ENCODE results near the gene CLDN9. TPM values are rescaled to one million over a fixed set of nuclear protein-coding genes. Genes with fewer than 3 reads are reported as not detected.

Gene CLDN9, protein sequence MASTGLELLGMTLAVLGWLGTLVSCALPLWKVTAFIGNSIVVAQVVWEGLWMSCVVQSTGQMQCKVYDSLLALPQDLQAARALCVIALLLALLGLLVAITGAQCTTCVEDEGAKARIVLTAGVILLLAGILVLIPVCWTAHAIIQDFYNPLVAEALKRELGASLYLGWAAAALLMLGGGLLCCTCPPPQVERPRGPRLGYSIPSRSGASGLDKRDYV
- not detected in 2 replicates for total RNA-seq (2014; rRNA removed; shearing (Covaris generic))

DNA sequence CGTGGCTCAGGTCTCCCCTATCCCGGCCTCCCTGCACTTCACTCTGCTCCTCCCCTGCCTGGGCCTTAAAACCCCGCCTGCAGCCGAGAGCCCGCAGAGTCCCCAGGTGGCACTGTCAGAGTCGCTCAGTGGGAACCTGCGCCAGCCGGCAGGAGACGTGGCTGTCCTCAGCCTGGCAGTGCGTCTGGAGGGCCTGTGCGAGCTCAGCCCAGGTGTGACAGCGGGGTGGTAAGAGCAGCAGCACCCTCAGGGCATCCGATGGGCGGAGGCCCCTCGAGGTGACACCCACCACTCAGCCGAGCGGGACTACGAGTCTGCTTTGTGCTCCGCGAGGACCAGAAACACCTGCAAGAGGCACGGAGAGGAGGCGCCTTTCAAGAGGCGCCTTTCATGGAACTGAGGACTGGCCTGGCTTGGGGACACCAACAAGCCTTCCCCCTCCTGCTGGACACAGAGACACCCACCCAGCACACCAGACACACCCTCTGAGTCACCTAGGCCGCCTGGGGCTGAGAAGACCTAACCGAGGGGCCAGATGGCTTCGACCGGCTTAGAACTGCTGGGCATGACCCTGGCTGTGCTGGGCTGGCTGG, at the start of gene CLDN9:
Gene CLDN9 (plus strand): TSS at position 96 of the 593 bp plus-strand sequence. CDS start 440 bp downstream, at position 536.
- DNase-seq (ENCODE audit: low spot score): peak; percentile 39
- in situ Hi-C loops (cut with HindIII; ENCODE audit: low sequenced_read_pairs): no loop called here

DNA sequence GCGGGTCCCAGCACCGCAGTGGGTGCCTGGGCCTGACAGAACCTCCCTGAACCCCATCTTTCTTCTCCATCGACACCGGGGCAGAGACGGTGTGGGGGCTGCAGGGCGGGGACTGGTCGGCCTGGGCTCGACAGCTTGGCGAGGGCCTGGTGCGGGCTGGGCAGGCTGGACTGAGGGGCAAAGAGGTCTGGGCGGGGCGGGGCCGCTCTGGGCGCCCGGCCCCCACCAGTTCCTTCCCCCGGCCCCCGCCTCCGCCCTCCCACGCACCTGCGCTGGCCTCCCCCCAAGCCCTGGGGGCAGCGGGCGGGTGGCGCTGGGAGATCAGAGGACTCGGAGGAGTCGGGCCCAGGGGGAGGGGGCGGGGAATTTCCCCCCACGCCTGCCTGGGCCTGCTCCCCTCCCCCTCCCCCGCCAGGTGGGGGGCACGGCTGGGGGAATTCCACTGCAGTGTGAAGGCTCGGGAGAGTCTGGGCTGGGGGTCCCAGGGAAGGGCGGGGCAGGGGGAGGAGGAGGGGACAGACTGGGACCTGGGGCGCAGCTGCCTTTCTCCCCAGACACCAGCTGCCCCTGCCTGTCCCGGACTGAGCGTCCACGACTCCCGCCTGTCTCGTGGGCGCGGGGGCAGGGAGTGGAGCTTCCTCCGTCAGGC, 49.5 kb upstream of the CLDN9 start:
- in situ Hi-C loops (cut with HindIII; ENCODE audit: low sequenced_read_pairs): no loop called here
- no peak for DNase-seq (ENCODE audit: low spot score)

- in situ Hi-C loops (cut with HindIII; ENCODE audit: low sequenced_read_pairs): no loop called here
- peak; percentile 54 for DNase-seq (ENCODE audit: low spot score)
Observed at GRCh38 chr16:2963723-2964474, 48.8 kb upstream of the CLDN9 start, which contains the start of gene KREMEN2. Gene KREMEN2, plus strand, starts transcription at chr16:2964275. Its CDS starts 246 bp downstream, at chr16:2964521.

GRCh38 chr16:2964475-2965336, 48.0 kb upstream of the CLDN9 start:
- peak; percentile 47 for DNase-seq (ENCODE audit: low spot score)

DNA sequence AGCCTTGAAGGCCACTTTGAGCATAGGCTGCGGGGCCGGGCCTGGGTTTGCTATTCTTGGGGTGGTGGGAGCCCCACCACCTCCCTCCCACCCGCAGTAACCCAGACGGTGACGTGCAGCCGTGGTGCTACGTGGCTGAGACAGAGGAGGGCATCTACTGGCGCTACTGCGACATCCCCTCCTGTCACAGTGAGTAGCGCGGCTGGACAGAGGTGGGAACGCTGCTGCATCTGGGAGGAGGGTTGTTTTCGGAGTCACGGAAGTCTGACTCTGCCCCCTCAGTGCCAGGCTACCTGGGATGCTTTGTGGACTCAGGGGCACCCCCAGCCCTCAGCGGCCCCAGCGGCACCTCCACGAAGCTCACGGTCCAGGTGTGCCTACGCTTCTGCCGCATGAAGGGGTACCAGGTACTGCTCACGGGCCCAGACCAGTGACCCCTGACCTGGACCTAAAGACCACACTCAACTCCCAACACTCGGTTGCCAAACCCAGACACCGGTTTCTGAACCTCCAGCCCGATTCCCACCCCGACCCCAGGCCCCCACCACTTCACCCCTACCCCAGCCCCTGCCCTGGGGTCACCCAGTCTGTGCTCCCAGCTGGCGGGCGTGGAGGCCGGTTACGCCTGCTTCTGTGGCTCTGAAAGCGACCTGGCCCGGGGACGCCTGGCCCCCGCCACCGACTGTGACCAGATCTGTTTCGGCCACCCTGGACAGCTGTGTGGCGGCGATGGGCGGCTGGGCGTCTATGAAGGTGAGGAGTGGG, 46.5 kb upstream of the CLDN9 start:
- no peak for DNase-seq (ENCODE audit: low spot score)
- in situ Hi-C loops (cut with HindIII; ENCODE audit: low sequenced_read_pairs): no loop called here

More at GRCh38 chr16:2964475-2965336, 48.0 kb upstream of the CLDN9 start:
- in situ Hi-C loops (cut with HindIII; ENCODE audit: low sequenced_read_pairs): no loop called here

GRCh38 chr16:2966808-2967191, 45.9 kb upstream of the CLDN9 start:
- in situ Hi-C loops (cut with HindIII; ENCODE audit: low sequenced_read_pairs): no loop called here

DNA sequence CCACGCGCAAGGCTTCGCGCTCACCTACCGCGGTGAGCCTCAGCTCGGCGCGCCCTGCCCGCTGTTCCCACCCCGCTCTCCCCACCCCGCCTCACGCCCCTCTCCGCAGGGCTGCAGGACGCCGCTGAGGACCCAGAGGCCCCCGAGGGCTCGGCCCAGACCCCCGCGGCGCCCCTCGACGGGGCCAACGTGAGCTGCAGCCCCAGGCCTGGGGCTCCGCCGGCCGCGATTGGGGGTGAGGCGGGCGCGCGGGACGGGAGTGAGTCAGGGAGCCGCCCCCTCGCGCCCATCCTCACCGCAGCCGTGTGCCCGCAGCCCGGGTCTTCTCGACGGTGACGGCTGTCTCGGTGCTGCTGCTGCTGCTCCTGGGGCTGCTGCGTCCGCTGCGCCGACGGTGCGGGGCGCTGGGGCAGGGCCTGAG, 45.5 kb upstream of the CLDN9 start:
- in situ Hi-C loops (cut with HindIII; ENCODE audit: low sequenced_read_pairs): no loop called here
- DNase-seq (ENCODE audit: low spot score): no peak

More at GRCh38 chr16:2966808-2967191, 45.9 kb upstream of the CLDN9 start:
- DNase-seq (ENCODE audit: low spot score): no peak

- DNase-seq (ENCODE audit: low spot score): no peak
- in situ Hi-C loops (cut with HindIII; ENCODE audit: low sequenced_read_pairs): no loop called here
Observed at GRCh38 chr16:2967721-2968161, 45.0 kb upstream of the CLDN9 start.

GRCh38 chr16:2968368-2968737, 44.4 kb upstream of the CLDN9 start:
- in situ Hi-C loops (cut with HindIII; ENCODE audit: low sequenced_read_pairs): no loop called here
- DNase-seq (ENCODE audit: low spot score): no peak

DNA sequence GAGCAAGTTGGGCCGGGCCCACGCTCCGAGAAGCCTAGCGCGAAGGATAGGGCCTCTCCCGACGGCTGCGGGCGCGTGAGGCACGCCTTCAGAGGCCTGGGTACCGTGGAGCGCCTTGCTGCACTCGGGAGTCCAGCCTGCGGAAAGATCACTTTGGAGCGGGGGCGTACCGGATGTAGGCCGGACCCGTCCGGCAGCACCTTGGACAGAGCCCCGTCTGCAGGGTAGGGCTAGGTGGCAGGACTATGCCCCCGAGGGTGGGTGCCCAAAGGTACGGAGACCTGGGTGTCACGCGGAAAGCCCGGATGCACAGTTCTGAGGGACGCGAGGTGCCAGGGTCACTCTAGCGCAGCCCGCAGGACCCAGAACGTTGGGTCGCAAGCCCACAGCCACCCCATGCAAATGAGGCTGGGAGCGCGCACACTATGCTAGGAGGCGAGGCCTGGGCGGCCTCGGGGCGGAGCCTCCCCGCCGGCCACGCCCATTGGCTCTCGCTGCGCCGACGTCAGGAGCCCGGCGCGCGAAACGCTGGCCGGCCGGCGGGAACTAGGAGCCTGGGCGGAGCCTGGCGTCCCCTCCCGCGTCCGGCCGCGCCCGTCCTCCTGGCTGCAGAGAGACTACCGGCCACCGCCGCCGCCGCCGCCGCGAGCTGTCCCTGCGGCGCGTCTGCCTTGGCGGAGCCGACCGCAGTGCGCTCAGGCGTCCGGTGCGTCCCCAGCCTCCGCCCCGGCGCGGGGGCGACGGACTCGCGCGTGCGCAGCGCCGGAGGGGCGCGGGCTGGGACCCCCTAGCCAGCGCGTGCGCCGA, 43.8 kb upstream of the CLDN9 start, which contains the start of gene PAQR4:
Gene PAQR4 (plus strand): TSS at position 611 of the 807 bp plus-strand sequence. CDS start 327 bp downstream, outside the sequence.
- in situ Hi-C loops (cut with HindIII; ENCODE audit: low sequenced_read_pairs): no loop called here

GRCh38 chr16:2969545-2970521, 42.9 kb upstream of the CLDN9 start:
- DNase-seq (ENCODE audit: low spot score): no peak

More for the DNA sequence above, 43.8 kb upstream of the CLDN9 start, which contains the start of gene PAQR4:
- DNase-seq (ENCODE audit: low spot score): peak; percentile 87

GRCh38 chr16:2970563-2970962, 42.2 kb upstream of the CLDN9 start:
- in situ Hi-C loops (cut with HindIII; ENCODE audit: low sequenced_read_pairs): no loop called here
- no peak for DNase-seq (ENCODE audit: low spot score)

More at GRCh38 chr16:2969545-2970521, 42.9 kb upstream of the CLDN9 start:
- in situ Hi-C loops (cut with HindIII; ENCODE audit: low sequenced_read_pairs): no loop called here

GRCh38 chr16:2971134-2971984, 41.4 kb upstream of the CLDN9 start:
- DNase-seq (ENCODE audit: low spot score): no peak
- in situ Hi-C loops (cut with HindIII; ENCODE audit: low sequenced_read_pairs): no loop called here

- in situ Hi-C loops (cut with HindIII; ENCODE audit: low sequenced_read_pairs): no loop called here
- DNase-seq (ENCODE audit: low spot score): no peak
Observed at GRCh38 chr16:2971985-2972784, 40.5 kb upstream of the CLDN9 start.

Measured in G401 (cell line).